ENCODE measurements around the gene FOXP2. TPM values are rescaled to one million over a fixed set of nuclear protein-coding genes. Genes with fewer than 3 reads are reported as not detected.

Gene FOXP2
- total and polyA plus RNA-seq, 2 of the 4 experiments (the other 2 are of a cell fraction) = 0.89 to 1.1 TPM

- intact Hi-C loops (cut with micrococcal nuclease) = no loop called here
- Histone ChIP-seq H3K36me3 (ENCODE audit: control insufficient read depth, insufficient read depth, low read length) (no peaks in the 10 kb centered on the region), H3K27ac (ENCODE audit: insufficient read depth, low read length) (no peak overlapping the region), H3K23ac (ENCODE audit: low read depth, low read length) (no peak overlapping the region), H2BK120ac (ENCODE audit: low read depth, low read length) (no peak overlapping the region), H4K20me1 (ENCODE audit: insufficient read depth, low read length) (no peaks in the 10 kb centered on the region), H2AK5ac (ENCODE audit: low read depth, low read length) (no peak overlapping the region), H2BK20ac (ENCODE audit: low read depth, low read length) (no peak overlapping the region), H3K14ac (replicated peaks; ENCODE audit: low read depth, low read length) (no peak overlapping the region), H2BK5ac (ENCODE audit: low read depth, low read length, poor library complexity, severe bottlenecking) (no peak overlapping the region), H2AK9ac (replicated peaks; ENCODE audit: low read depth, low read length, poor library complexity) (no peak overlapping the region), H3K9me3 (ENCODE audit: control insufficient read depth, insufficient read depth, low read length) (no peaks in the 10 kb centered on the region), H3K27me3 (ENCODE audit: control insufficient read depth, insufficient read depth, low read length) (no peaks in the 10 kb centered on the region), H3K56ac (ENCODE audit: extremely low read depth, insufficient read depth, low read length) (no peak overlapping the region), H4K91ac (ENCODE audit: insufficient read depth, low read depth, low read length) (no peak overlapping the region), H3K9me1 (ENCODE audit: insufficient read depth, low read length) (no peaks in the 10 kb centered on the region), H3K4me2 (ENCODE audit: low read depth, low read length) (no peak overlapping the region), H3K4me3 (ENCODE audit: insufficient read depth, low read depth, low read length) (no peak overlapping the region), H3K79me1 (ENCODE audit: low read depth in 1 of 2, low read length in 2 of 2) (no peaks in the 10 kb centered on the region), H3K4ac (ENCODE audit: low read depth, low read length) (no peak overlapping the region), H3K18ac (ENCODE audit: low read depth, low read length) (no peak overlapping the region), H3K4me1 (ENCODE audit: control insufficient read depth, insufficient read depth, low read length) (no peaks in the 10 kb centered on the region), H2AFZ (replicated peaks; ENCODE audit: low read length, poor library complexity) (no peak overlapping the region), H2BK15ac (ENCODE audit: low read depth, low read length) (no peak overlapping the region), H4K8ac (ENCODE audit: low read depth in 2 of 2, low read length in 2 of 2) (no peak overlapping the region), H3K9ac (ENCODE audit: low read depth, low read length) (no peak overlapping the region), H4K5ac (ENCODE audit: low read depth, low read length) (no peak overlapping the region)
- CTCF ChIA-PET = no interaction called here
- no TSS peak for BruUV-seq (replicated peaks)
- POLR2A ChIA-PET (ENCODE audit: unreplicated experiment) = no interaction called here
- in situ Hi-C loops (cut with MboI; ENCODE audit: low sequenced_read_pairs) = no loop called here
- no CpG with 5 or more reads among the region's 2 CpGs for WGBS, 2 experiments (ENCODE audit: extremely low coverage in 2 of 2, insufficient read length in 1 of 2)
- DNase-seq (no peak), ATAC-seq (ENCODE audit: low read depth) (no peak)
- TF ChIP-seq MAZ (IDR thresholded peaks at IDR 0.05; ENCODE audit: borderline replicate concordance, low read depth, low read length) (no peak), ELK1 (IDR thresholded peaks at IDR 0.05; ENCODE audit: borderline replicate concordance, low read depth, low read length) (no peak), BHLHE40 (IDR thresholded peaks at IDR 0.05; ENCODE audit: low read depth, low read length) (no peak), RFX5 (IDR thresholded peaks at IDR 0.05; ENCODE audit: low read depth, low read length) (no peak)
- dilution Hi-C loops (cut with HindIII; ENCODE audit: low sequenced_read_pairs, unreplicated experiment) = no loop called here
Observed at GRCh38 chr7:114671563-114672123, 257.0 kb downstream of the FOXP2 start.

All from IMR-90 (cell line).